CD14-positive monocyte (primary cell): Measurements from ENCODE around the gene SRRT. TPM values are rescaled to one million over a fixed set of nuclear protein-coding genes. Genes with fewer than 3 reads are reported as not detected.
A peak's percentile ranks its signal among the peaks of the same experiment; 100 is the strongest.

Experiments used
- DNase-seq, 3 donors: peaks; one replicate each; pipeline ENCODE4 v3.0.0-alpha.2; 2011 to 2022
- H2AFZ ChIP-seq: 2 replicates; pipeline ENCODE4 v1.6.0; 2012; ENCODE audit warnings: mild to moderate bottlenecking, low read depth, low read length, inconsistent platforms; ENCODE audit not compliant: insufficient read depth, poor library complexity, severe bottlenecking
- H3K27ac ChIP-seq, 2 donors: 1 replicate in 1 of 2; 2 replicates in 1 of 2; pipeline ENCODE4 v1.5.1; 2012 to 2013; ENCODE audit warnings: low read length in 2 of 2, control low read depth in 1 of 2, inconsistent platforms in 1 of 2, low read depth in 1 of 2, mild to moderate bottlenecking in 1 of 2
- H3K27me3 ChIP-seq, 2 donors: one replicate each; pipeline versions ENCODE4 v1.6.0 to v1.6.1; 2011 to 2013; ENCODE audit warnings: low read length in 2 of 2; ENCODE audit not compliant: control insufficient read depth in 2 of 2, insufficient read depth in 2 of 2
- H3K36me3 ChIP-seq, 2 donors: replicated peaks in 1 of 2; 1 replicate in 1 of 2; 2 replicates in 1 of 2; pipeline versions ENCODE4 v1.5.1 to v1.6.1; 2012 to 2013; ENCODE audit warnings: low read length in 2 of 2, control low read depth in 1 of 2, inconsistent platforms in 1 of 2, mild to moderate bottlenecking in 1 of 2; ENCODE audit not compliant: insufficient read depth in 2 of 2, control insufficient read depth in 1 of 2
- H3K4me1 ChIP-seq, 2 donors: 1 replicate in 1 of 2; 2 replicates in 1 of 2; pipeline versions ENCODE4 v1.5.1 to v1.6.1; 2012 to 2013; ENCODE audit warnings: low read length in 2 of 2, control low read depth in 1 of 2, inconsistent platforms in 1 of 2, mild to moderate bottlenecking in 1 of 2, moderate library complexity in 1 of 2; ENCODE audit not compliant: insufficient read depth in 2 of 2, control insufficient read depth in 1 of 2
- H3K4me2 ChIP-seq: replicated peaks from 2 replicates; pipeline ENCODE3; 2012; ENCODE audit warnings: low read length, moderate library complexity, mild to moderate bottlenecking; ENCODE audit not compliant: poor library complexity, severe bottlenecking; ENCODE audit errors: extremely low read depth
- H3K4me3 ChIP-seq, 3 experiments: fragments of 200-600 bp in 1 of 3; sonication (generic) in 1 of 3; replicated peaks in 1 of 3; 1 replicate in 2 of 3; 2 replicates in 1 of 3; pipeline ENCODE4 v1.5.1; 2011 to 2013; ENCODE audit warnings: low read length in 3 of 3, mild to moderate bottlenecking in 3 of 3, control low read depth in 2 of 3, low read depth in 2 of 3, inconsistent platforms in 1 of 3, moderate library complexity in 1 of 3
- H3K79me2 ChIP-seq: 2 replicates; pipeline ENCODE4 v1.6.0; 2012; ENCODE audit warnings: mild to moderate bottlenecking, control low read depth, inconsistent platforms, low read length, moderate library complexity; ENCODE audit not compliant: insufficient read depth
- H3K9ac ChIP-seq: 2 replicates; pipeline ENCODE4 v1.6.0; 2017; ENCODE audit warnings: low read length, mild to moderate bottlenecking; ENCODE audit not compliant: insufficient read depth, poor library complexity, severe bottlenecking
- H3K9me3 ChIP-seq, 2 donors: replicated peaks in 1 of 2; 1 replicate in 1 of 2; 2 replicates in 1 of 2; pipeline versions ENCODE4 v1.5.1 to v1.6.1; 2012 to 2013; ENCODE audit warnings: low read length in 2 of 2, control low read depth in 1 of 2; ENCODE audit not compliant: control insufficient read depth in 1 of 2, insufficient read depth in 1 of 2
- H4K20me1 ChIP-seq: 2 replicates; pipeline ENCODE4 v1.6.0; 2012; ENCODE audit warnings: mild to moderate bottlenecking, low read length, control low read depth, moderate library complexity; ENCODE audit not compliant: insufficient read depth
- H3K27ac Mint-ChIP-seq, 7 donors: one replicate each; pipeline ENCODE4 v1.8.0; 2020; ENCODE audit warnings: mild to moderate bottlenecking in 7 of 7, mixed read lengths in 7 of 7, moderate library complexity in 6 of 7, inconsistent platforms in 2 of 7
- H3K27me3 Mint-ChIP-seq, 3 donors: one replicate each; pipeline ENCODE4 v1.8.0; 2021 to 2022; ENCODE audit warnings: low read depth in 3 of 3, mild to moderate bottlenecking in 3 of 3, mixed read lengths in 3 of 3, moderate library complexity in 3 of 3, inconsistent platforms in 1 of 3
- H3K36me3 Mint-ChIP-seq, 2 donors: one replicate each; pipeline ENCODE4 v1.8.0; 2020; ENCODE audit warnings: mixed read lengths in 2 of 2, inconsistent platforms in 1 of 2, mild to moderate bottlenecking in 1 of 2
- H3K4me1 Mint-ChIP-seq: one replicate; pipeline ENCODE4 v1.8.0; 2020; ENCODE audit warnings: mild to moderate bottlenecking, mixed read lengths
- H3K4me3 Mint-ChIP-seq, 2 donors: one replicate each; pipeline ENCODE4 v1.8.0; 2020; ENCODE audit warnings: mild to moderate bottlenecking in 2 of 2, mixed read lengths in 2 of 2, moderate library complexity in 1 of 2
- H3K9me3 Mint-ChIP-seq, 7 donors: one replicate each; pipeline ENCODE4 v1.8.0; 2020 to 2022; ENCODE audit warnings: mixed read lengths in 7 of 7, mild to moderate bottlenecking in 6 of 7, moderate library complexity in 6 of 7, inconsistent platforms in 2 of 7
- WGBS: methylation state at CpG from one replicate; pipeline ENCODE4 v1.1.5; 2013; ENCODE audit warnings: missing lambda C conversion rate; ENCODE audit not compliant: insufficient coverage; 5-methylcytosine and 5-hydroxymethylcytosine counted together
- intact Hi-C, 2 donors: fragments of 100-400 bp; cut with micrococcal nuclease; formaldehyde crosslinking; loops; one replicate each; pipeline versions ENCODE4 v1.15.0 to v1.15.1; 2023
- polyA plus RNA-seq, 3 donors: library from polyadenylated mRNA; depleted of rRNA in 1 of 3; unstranded in 2 of 3; stranded (reverse) in 1 of 3; fragments of 300-500 nt in 2 of 3; fragments of >200 nt in 1 of 3; fragmentation: Illumina TruSeq in 2 of 3; gene quantifications; 1 replicate in 2 of 3; 2 replicates in 1 of 3; pipeline ENCODE4 v1.2.3, GENCODE V29; 2012 to 2021
- TF ChIP-seq, protein P1 (sequence below): fragments of 200-600 bp; IDR thresholded peaks from one replicate; pipeline ENCODE4 v1.8.0; 2022; ENCODE audit warnings: antibody characterized with exemption, mild to moderate bottlenecking

SRRT gene
- polyA plus RNA-seq, 3 donors: 26.9 to 116 (median 29.6) TPM

DNA sequence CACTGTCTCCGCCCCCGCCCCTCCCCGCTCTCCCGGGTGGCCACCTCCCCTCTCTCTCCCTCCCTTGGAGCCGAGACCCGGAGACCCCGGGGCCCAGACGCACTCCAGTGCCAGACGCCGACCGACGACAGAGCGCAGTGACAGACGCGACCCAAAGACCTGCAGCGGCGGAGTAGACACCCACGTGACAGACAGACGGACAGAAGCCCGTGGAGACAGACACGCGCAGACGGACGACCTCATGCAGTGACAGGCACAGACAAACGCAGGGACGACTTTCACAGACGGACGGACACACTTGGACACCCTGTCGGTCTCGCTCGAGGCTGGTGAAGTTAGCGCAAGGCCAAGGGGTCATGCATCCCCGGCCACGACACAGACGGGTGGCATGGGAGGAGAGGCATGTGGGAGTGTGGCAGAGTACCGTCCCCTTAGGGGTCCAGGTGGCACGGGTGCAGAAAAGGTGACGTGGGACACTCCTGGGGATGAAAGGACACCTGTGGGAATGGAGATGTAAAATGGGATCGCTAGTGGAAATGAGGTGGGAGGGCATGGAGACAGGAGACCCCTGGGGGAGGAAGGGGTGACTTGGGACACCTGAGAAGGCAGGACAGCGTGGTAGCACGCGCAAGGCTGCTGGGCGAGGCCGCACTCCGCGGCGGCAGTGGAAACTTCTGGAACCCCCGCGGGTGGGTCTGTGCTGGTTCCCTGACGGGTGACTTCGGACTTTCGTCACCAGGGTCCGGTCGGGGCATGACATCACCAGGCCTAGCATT is 21.2 kb downstream of the SRRT start:
- peaks cover 0 to 13% of the 10 kb centered on the region in 2 donors for H3K9me3 ChIP-seq
- H3K4me2 ChIP-seq: peak overlapping the region; percentile 72
- H2AFZ ChIP-seq: peak overlapping the region; percentile 50
- H3K9ac ChIP-seq: peak overlapping the region; percentile 27
- H3K27ac ChIP-seq: no peak overlapping the region
- Mint-ChIP-seq H3K4me3 (peak overlapping the region; percentile 71 to 94), H3K9me3 (peaks cover 0 to 20% (median 12%) of the 10 kb centered on the region in 7 donors), H3K36me3 (peaks cover 9 to 15% of the 10 kb centered on the region in 2 donors), H3K4me1 (peaks cover 14% of the 10 kb centered on the region), H3K27ac (peak overlapping the region; percentile 62 to 87 (median 75)), H3K27me3 (peaks cover 64 to 88% (median 68%) of the 10 kb centered on the region in 3 donors)
- intact Hi-C loops: loop anchor here (2.0 kb wide), 1 partner anchor 163 kb away; no protein-coding TSS in a partner anchor
- TF ChIP-seq, protein P1, sequence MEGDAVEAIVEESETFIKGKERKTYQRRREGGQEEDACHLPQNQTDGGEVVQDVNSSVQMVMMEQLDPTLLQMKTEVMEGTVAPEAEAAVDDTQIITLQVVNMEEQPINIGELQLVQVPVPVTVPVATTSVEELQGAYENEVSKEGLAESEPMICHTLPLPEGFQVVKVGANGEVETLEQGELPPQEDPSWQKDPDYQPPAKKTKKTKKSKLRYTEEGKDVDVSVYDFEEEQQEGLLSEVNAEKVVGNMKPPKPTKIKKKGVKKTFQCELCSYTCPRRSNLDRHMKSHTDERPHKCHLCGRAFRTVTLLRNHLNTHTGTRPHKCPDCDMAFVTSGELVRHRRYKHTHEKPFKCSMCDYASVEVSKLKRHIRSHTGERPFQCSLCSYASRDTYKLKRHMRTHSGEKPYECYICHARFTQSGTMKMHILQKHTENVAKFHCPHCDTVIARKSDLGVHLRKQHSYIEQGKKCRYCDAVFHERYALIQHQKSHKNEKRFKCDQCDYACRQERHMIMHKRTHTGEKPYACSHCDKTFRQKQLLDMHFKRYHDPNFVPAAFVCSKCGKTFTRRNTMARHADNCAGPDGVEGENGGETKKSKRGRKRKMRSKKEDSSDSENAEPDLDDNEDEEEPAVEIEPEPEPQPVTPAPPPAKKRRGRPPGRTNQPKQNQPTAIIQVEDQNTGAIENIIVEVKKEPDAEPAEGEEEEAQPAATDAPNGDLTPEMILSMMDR: no peak
- WGBS: 8% methylated on average over 52 of the region's 54 CpGs
- H3K4me3 ChIP-seq: peak overlapping the region in 1 of 3 experiments; percentile 68
- H3K36me3 ChIP-seq: no peaks in the 10 kb centered on the region
- H4K20me1 ChIP-seq: no peaks in the 10 kb centered on the region
- no peaks in the 10 kb centered on the region for H3K79me2 ChIP-seq
- H3K4me1 ChIP-seq: peaks cover 16 to 23% of the 10 kb centered on the region in 2 donors
- DNase-seq: peak in 1 of 3 donors; percentile 76
- peaks cover 22 to 77% of the 10 kb centered on the region in 2 donors for H3K27me3 ChIP-seq

DNA sequence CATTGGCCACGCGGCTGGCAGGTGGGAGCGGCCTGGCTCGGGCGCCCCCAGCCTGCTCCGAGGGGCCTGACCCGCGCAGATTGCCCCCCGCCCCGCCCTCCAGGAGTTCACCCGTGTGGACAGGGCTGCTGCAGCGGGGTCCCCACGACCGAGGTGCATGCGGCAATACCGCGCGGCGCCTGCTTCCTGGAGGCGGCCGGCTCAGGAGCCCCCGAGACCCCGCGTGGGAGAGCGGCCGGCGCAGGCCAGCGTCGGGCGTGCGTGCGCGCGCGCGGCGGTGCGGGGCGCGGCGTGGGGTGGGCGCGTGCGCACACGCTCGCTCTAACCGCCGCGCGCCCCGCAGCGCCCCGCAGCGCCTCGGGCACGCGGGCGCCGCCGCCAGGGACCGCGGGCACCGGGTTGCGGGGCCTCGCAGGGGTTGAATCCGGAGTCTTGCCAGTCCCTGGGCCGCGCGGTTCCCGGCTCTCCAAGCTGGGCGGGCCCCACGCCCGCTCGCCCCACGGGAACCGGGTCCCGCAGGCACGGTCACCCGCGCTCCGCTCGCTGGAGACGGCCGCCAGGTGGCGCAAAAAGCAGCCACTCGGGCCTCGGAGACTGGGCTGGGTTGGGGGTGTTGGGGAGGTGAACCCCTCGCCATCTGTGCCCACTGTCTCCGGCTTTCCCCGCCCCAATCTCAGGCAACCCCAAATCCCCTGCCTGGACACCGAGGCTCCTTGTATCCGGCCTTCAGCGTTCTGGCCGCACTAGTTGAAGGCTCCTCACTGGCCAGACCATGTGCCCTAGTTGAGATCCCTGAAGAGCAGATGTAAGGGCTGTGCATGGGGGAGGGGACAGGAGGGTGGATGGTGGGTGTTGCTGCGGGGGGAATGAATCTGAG is 22.1 kb downstream of the SRRT start:
- Histone ChIP-seq H3K4me1 (peaks cover 14 to 20% of the 10 kb centered on the region in 2 donors), H3K9me3 (peaks cover 0 to 13% of the 10 kb centered on the region in 2 donors), H3K4me3 (peak overlapping the region in 2 of 3 experiments; percentile 2 to 68), H3K27me3 (peaks cover 14 to 69% of the 10 kb centered on the region in 2 donors), H3K4me2 (peak overlapping the region; percentile 72), H3K27ac (no peak overlapping the region), H3K36me3 (no peaks in the 10 kb centered on the region), H3K79me2 (no peaks in the 10 kb centered on the region), H3K9ac (peak overlapping the region; percentile 27), H2AFZ (peak overlapping the region; percentile 59), H4K20me1 (no peaks in the 10 kb centered on the region)
- peaks cover 6 to 9% of the 10 kb centered on the region in 2 donors for H3K36me3 Mint-ChIP-seq
- H3K27ac Mint-ChIP-seq: peak overlapping the region in 1 of 7 donors; percentile 84
- H3K27me3 Mint-ChIP-seq: peaks cover 56 to 84% (median 65%) of the 10 kb centered on the region in 3 donors
- WGBS: 2% methylated on average over 87 of the region's 95 CpGs
- intact Hi-C loops: loop anchor here (1.0 to 2.0 kb wide), 2 partner anchors 69 to 162 kb away; no protein-coding TSS in a partner anchor
- H3K9me3 Mint-ChIP-seq: peaks cover 0 to 12% (median 9%) of the 10 kb centered on the region in 7 donors
- peak in 2 of 3 donors; percentile 34 to 67 for DNase-seq
- H3K4me1 Mint-ChIP-seq: peaks cover 9% of the 10 kb centered on the region
- H3K4me3 Mint-ChIP-seq: peak overlapping the region; percentile 71 to 94
- TF ChIP-seq, protein P1: peak; percentile 84
